GM23338 (cell line): ENCODE data around the gene MERTK. TPM values are rescaled to one million over a fixed set of nuclear protein-coding genes. Genes with fewer than 3 reads are reported as not detected.

Experiments
- polyA plus RNA-seq: library from polyadenylated mRNA; unstranded; fragments of >200 nt; fragmentation: Nextera tagmentation; extraction: Ambion mirVana; gene quantifications from 2 replicates; pipeline ENCODE4 v1.2.1, GENCODE V29; 2016
- small RNA-seq: library from RNA; depleted of rRNA; stranded (forward); fragments of <200 nt; gene quantifications from one replicate; pipeline ENCODE3, GENCODE V24; 2014; ENCODE audit warnings: low replicate concordance
- total RNA-seq: library from RNA; depleted of rRNA; stranded (reverse); fragments of >200 nt; shearing (Covaris generic); gene quantifications from 2 replicates; pipeline ENCODE4 v1.2.3, GENCODE V29; 2014; rRNA removed

MERTK gene
- total and polyA plus RNA-seq, 2 experiments from 2014 or later, result 3.0 to 9.0 TPM

Small RNA genes within 50 kb of the gene (small RNA-seq; reads per million reads assigned to genes)
- not detected for gene RN7SL297P

Other genes with a start within 250 kb of the MERTK start
- gene ANAPC1, start 14.4 kb upstream of the MERTK start, total RNA-seq, result 148 and 175 TPM in 2 replicates
- 14.0 and 17.8 TPM in 2 replicates for gene ANAPC1, start 14.4 kb upstream of the MERTK start, polyA plus RNA-seq
- 15.4 and 25.0 TPM in 2 replicates for gene TMEM87B, start 156.7 kb downstream of the MERTK start, total RNA-seq
- gene TMEM87B, start 156.7 kb downstream of the MERTK start, polyA plus RNA-seq, result 5.1 and 7.0 TPM in 2 replicates
- gene FBLN7, start 239.8 kb downstream of the MERTK start, total RNA-seq, result 1.4 TPM in 1 of 2 replicates, not detected in the other
- 0.14 and 0.16 TPM in 2 replicates for gene FBLN7, start 239.8 kb downstream of the MERTK start, polyA plus RNA-seq